Right lobe of liver (tissue), 6 donors: ENCODE results near the gene SNX30. TPM values are rescaled to one million over a fixed set of nuclear protein-coding genes. Genes with fewer than 3 reads are reported as not detected.

Source experiments
- ATAC-seq, 4 donors: fragments of 200-7000 bp; cut with Tn5 transposase; one replicate each; pipeline ENCODE4 v1.9.1; 2020; ENCODE audit warnings: mild to moderate bottlenecking in 4 of 4, moderate library complexity in 4 of 4
- DNase-seq, 3 donors: peaks; one replicate each; pipeline ENCODE4 v3.0.0-alpha.2; 2020
- H3K27ac ChIP-seq, 3 donors: fragments of 200-600 bp; one replicate each; pipeline ENCODE4 v1.8.0; 2022
- H3K27me3 ChIP-seq, 2 donors: fragments of 200-600 bp; one replicate each; pipeline ENCODE4 v1.8.0; 2022
- H3K36me3 ChIP-seq, 4 donors: fragments of 200-600 bp; sonication (generic) in 1 of 4; one replicate each; pipeline versions ENCODE4 v1.5.1 to v1.8.0; 2017 to 2022; ENCODE audit warnings: control low read depth in 1 of 4
- H3K4me1 ChIP-seq, 4 donors: fragments of 200-600 bp; sonication (generic) in 1 of 4; one replicate each; pipeline versions ENCODE4 v1.5.1 to v1.8.0; 2017 to 2022; ENCODE audit warnings: control low read depth in 1 of 4
- H3K4me3 ChIP-seq, 3 donors: fragments of 200-600 bp; one replicate each; pipeline ENCODE4 v1.8.0; 2022
- H3K9me3 ChIP-seq, 4 donors: fragments of 200-600 bp; sonication (generic) in 1 of 4; one replicate each; pipeline versions ENCODE4 v1.5.1 to v1.8.0; 2017 to 2022; ENCODE audit warnings: control low read depth in 1 of 4
- POLR2A ChIP-seq: fragments of 450-650 bp; IDR thresholded peaks from one replicate; pipeline ENCODE4 v1.6.1; 2017; ENCODE audit warnings: antibody characterized with exemption, mild to moderate bottlenecking
- WGBS: methylation state at CpG from one replicate; pipeline ENCODE4 v1.1.6; 2018; ENCODE audit warnings: low coverage, low lambda C conversion rate; ENCODE audit not compliant: insufficient coverage; ENCODE audit errors: missing lambda C conversion rate; 5-methylcytosine and 5-hydroxymethylcytosine counted together
- intact Hi-C, 2 donors: fragments of 100-400 bp; cut with DNase I; formaldehyde crosslinking; loops; one replicate each; pipeline versions ENCODE4 v1.11.2 to v1.14.1; 2022
- total RNA-seq, 6 experiments: library from RNA; depleted of rRNA in 2 of 6; stranded (reverse); fragments of >200 nt in 2 of 6; fragmentation: NEBNext Ultra II Directional in 3 of 6; extraction: Animal tissue kit (Norgen Biotek cat#: 25700) in 3 of 6; gene quantifications; one replicate each; pipeline versions ENCODE4 v1.1.0 to v1.2.4, GENCODE V29; 2016 to 2023
- TF ChIP-seq, protein P1 (sequence below), 4 donors: fragments of 200-600 bp in 3 of 4; fragments of 450-650 bp in 1 of 4; IDR thresholded peaks; one replicate each; pipeline versions ENCODE4 v1.5.1 to v1.8.0; 2016 to 2022; ENCODE audit warnings: antibody characterized with exemption in 4 of 4, mild to moderate bottlenecking in 2 of 4
- donor health status: DM: no; HTN: yes; CAD: no.
- donor health status: DM: no; HTN: no; CAD: no.
- donor health status: DM: no; HTN: no; CAD: no.
- donor health status: DM: no; HTN: yes; CAD: no.
- donor health status: DM: no; HTN: yes; CAD: no.

The SNX30 gene
- total RNA-seq, 6 experiments from 2014 or later = 5.2 to 9.0 (median 7.5) TPM

DNA sequence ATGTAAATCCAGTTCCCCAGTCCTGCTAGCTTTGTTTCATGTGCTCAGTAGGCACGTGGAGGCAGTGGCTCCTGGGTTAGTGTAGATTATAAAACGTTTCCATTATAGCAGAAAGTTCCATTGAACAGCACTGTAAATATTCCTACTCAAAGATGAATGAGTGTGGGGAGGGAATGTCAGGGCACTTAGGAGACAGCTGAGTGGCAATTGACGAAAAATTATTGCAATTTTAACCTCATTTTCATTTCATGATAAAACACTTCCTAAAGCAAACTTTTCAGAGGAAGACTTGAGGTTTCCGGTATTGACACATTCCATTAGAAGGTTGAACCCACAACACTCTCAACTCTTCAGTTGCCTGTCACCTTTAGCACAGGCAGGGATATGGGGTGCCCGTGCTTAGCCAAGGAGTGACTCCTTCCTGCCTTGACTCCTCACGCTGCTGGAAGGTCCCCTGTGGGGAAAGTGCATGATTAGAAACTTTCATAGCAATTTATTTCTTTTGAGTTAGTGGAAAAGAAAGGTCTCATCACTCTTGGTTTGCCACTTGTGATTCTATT is 98.9 kb downstream of the SNX30 start:
- ATAC-seq (no peak), DNase-seq (no peak)
- no peaks in the 10 kb centered on the region for H3K27me3 ChIP-seq
- no peaks in the 10 kb centered on the region for H3K4me1 ChIP-seq
- WGBS = 55% methylated on average over 6 of the region's 6 CpGs
- no peak overlapping the region for H3K27ac ChIP-seq
- H3K9me3 ChIP-seq = no peaks in the 10 kb centered on the region
- H3K36me3 ChIP-seq = peaks cover 0 to 5% (median 0%) of the 10 kb centered on the region in 4 donors
- intact Hi-C loops = loop anchor here (10.0 kb wide), 1 partner anchor 55 kb away; no protein-coding TSS in a partner anchor
- no peak for TF ChIP-seq POLR2A
- TF ChIP-seq, protein P1, sequence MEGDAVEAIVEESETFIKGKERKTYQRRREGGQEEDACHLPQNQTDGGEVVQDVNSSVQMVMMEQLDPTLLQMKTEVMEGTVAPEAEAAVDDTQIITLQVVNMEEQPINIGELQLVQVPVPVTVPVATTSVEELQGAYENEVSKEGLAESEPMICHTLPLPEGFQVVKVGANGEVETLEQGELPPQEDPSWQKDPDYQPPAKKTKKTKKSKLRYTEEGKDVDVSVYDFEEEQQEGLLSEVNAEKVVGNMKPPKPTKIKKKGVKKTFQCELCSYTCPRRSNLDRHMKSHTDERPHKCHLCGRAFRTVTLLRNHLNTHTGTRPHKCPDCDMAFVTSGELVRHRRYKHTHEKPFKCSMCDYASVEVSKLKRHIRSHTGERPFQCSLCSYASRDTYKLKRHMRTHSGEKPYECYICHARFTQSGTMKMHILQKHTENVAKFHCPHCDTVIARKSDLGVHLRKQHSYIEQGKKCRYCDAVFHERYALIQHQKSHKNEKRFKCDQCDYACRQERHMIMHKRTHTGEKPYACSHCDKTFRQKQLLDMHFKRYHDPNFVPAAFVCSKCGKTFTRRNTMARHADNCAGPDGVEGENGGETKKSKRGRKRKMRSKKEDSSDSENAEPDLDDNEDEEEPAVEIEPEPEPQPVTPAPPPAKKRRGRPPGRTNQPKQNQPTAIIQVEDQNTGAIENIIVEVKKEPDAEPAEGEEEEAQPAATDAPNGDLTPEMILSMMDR (IDR thresholded peaks at IDR 0.05) = no peak
- no peak overlapping the region for H3K4me3 ChIP-seq

DNA sequence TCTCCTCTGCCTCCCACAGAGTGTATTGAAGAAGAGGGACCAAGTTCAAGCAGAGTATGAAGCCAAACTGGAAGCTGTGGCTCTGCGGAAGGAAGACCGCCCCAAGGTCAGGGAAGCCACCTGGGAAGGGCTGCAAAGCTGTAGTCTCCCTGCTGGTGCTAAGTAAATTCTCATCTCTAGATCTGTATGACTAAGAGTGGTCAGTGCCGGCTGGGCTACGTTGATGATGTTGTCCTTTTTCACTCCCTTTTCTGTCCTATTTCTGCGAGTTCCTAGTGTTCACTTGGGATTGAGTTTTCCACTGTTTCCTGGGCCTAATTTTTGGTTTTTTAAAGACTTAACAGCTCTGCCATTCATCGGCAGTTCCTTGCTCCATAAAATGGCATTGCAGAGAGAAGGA is 100.3 kb downstream of the SNX30 start:
- TF ChIP-seq POLR2A = no peak
- TF ChIP-seq, protein P1 (IDR thresholded peaks at IDR 0.05) = no peak
- ATAC-seq (no peak), DNase-seq (no peak)
- Histone ChIP-seq H3K27ac (no peak overlapping the region), H3K36me3 (peaks cover 0 to 5% (median 0%) of the 10 kb centered on the region in 4 donors), H3K9me3 (no peaks in the 10 kb centered on the region), H3K4me1 (no peaks in the 10 kb centered on the region), H3K4me3 (no peak overlapping the region), H3K27me3 (no peaks in the 10 kb centered on the region)
- intact Hi-C loops = no loop called here
- 96% methylated on average over 4 of the region's 6 CpGs for WGBS

DNA sequence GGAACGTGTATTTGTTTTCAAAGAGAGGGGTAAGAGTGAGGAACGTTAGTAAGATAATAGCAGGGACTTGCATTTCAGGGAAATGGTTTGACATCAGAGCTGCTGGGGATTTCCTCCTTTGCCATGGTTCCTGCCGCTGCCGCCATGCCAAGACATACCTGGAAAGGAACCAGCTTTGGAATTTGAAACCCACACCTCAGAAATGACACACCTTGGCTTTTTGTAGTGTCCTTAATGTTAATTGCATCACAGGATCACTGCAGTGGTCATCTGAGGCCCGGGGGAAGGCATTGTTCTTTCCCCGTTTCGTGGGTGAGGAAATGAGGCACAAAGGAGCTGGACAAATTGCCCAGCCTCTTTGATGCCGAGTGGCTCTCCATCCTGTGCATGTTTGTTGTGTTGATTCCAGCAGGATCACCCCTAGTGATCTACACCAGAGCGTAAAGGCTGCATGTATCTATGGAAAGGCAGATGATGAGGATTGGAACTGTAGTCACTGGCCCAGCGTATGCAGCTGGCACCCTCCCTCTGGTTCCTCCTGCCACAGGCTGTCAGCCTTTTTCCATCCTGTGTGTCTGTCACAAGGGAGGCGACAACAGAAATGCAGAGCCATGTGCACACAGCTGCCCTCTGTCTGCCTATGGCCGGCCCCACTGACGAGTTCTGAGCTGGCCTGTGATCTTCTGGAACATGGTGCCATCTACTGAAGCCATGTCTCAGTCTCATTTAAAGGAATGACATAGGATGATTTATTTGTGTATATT is 102.4 kb downstream of the SNX30 start:
- H3K4me1 ChIP-seq = no peaks in the 10 kb centered on the region
- no peak for TF ChIP-seq POLR2A
- TF ChIP-seq, protein P1 (IDR thresholded peaks at IDR 0.05) = no peak
- intact Hi-C loops = no loop called here
- H3K27me3 ChIP-seq = no peaks in the 10 kb centered on the region
- ATAC-seq (no peak), DNase-seq (no peak)
- no peak overlapping the region for H3K27ac ChIP-seq
- no peak overlapping the region for H3K4me3 ChIP-seq
- peaks cover 0 to 5% (median 0%) of the 10 kb centered on the region in 4 donors for H3K36me3 ChIP-seq
- 40% methylated on average over 7 of the region's 13 CpGs for WGBS
- no peaks in the 10 kb centered on the region for H3K9me3 ChIP-seq

DNA sequence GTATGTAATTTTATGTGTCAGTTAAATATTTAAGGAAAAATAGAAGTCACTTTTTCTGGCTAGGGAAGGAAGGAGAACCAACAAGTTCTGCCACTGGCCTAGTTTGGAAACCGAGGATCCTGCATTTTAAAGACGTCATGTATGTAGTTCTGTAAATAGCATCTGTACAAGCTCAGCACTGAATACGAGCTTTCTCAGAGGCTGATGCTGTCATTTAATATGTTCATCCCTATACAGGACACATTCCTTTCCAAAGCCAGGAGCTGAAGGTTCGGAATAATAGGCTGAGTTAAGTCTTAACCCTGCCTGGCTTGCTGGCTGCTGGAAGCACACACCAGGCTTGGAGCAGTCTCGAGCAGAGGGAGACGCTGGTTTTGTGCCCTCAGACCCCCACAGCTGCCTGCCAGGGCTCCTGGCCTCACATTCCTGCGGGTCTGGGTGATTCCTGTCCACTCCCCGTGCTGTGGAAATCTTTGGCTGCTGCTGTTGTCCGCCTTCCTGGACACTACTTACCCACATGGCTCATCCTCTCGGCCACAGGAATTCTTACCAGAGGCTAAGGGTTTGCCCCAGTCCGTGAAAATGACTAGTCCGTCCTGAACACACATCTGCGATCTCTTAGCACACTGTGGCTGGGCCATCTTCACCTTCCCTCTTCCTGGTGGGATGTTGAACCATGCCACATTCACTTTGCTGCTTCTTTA is 103.5 kb downstream of the SNX30 start:
- Histone ChIP-seq H3K4me1 (peaks cover 0 to 9% (median 0%) of the 10 kb centered on the region in 4 donors), H3K9me3 (no peaks in the 10 kb centered on the region), H3K4me3 (no peak overlapping the region), H3K36me3 (peaks cover 0 to 5% (median 0%) of the 10 kb centered on the region in 4 donors), H3K27ac (no peak overlapping the region), H3K27me3 (no peaks in the 10 kb centered on the region)
- intact Hi-C loops = no loop called here
- no peak for DNase-seq
- WGBS = 66% methylated on average over 4 of the region's 13 CpGs
- ATAC-seq = no peak
- no peak for TF ChIP-seq POLR2A
- TF ChIP-seq, protein P1 (IDR thresholded peaks at IDR 0.05) = no peak
